Measurements from ENCODE around the gene CNOT11. TPM values are rescaled to one million over a fixed set of nuclear protein-coding genes. Genes with fewer than 3 reads are reported as not detected.

The CNOT11 gene
- total RNA-seq, 2 donors from 2014 or later, result 27.8 to 34.2 TPM

- H3K4me3 ChIP-seq, result peak overlapping the region; percentile 92
- no peaks in the 10 kb centered on the region for H3K27me3 ChIP-seq (replicated peaks; ENCODE audit: insufficient read depth)
- ATAC-seq (ENCODE audit: insufficient number of reproducible peaks, low FRiP score, low read depth) (no peak), DNase-seq (ENCODE audit: low spot score) (no peak)
- H3K27ac ChIP-seq, result peak overlapping the region; percentile 23 to 80
- H3K9me3 ChIP-seq, result no peaks in the 10 kb centered on the region
- peaks cover 30 to 42% of the 10 kb centered on the region in 2 donors for H3K4me1 ChIP-seq (ENCODE audit: control insufficient read depth in 1 of 2, low read depth in 2 of 2)
- no peak for TF ChIP-seq CTCF (IDR thresholded peaks at IDR 0.05)
- no peaks in the 10 kb centered on the region for H3K36me3 ChIP-seq
Measured at GRCh38 chr2:101306410-101306809, 53.7 kb downstream of the CNOT11 start.

DNA sequence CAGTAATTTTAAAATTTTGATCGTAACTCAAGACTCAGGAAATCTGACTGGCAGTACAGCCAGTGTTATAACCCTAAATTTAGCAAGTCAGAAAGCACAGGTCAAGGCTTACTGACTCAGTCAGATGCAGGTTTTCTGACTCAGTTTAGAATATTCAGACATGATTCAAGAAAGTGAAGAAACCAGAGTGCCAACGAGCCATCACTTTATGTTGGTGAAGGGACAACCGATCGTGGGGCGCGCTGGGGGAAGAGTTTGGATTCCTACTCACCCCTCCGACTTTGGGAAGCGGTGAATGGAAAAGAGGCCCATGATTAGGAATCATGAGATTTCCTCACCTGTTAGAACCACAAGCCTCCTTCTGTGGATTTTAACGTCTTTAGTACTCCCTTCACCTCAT, 54.8 kb downstream of the CNOT11 start:
- TF ChIP-seq CTCF (IDR thresholded peaks at IDR 0.05), result no peak

DNA sequence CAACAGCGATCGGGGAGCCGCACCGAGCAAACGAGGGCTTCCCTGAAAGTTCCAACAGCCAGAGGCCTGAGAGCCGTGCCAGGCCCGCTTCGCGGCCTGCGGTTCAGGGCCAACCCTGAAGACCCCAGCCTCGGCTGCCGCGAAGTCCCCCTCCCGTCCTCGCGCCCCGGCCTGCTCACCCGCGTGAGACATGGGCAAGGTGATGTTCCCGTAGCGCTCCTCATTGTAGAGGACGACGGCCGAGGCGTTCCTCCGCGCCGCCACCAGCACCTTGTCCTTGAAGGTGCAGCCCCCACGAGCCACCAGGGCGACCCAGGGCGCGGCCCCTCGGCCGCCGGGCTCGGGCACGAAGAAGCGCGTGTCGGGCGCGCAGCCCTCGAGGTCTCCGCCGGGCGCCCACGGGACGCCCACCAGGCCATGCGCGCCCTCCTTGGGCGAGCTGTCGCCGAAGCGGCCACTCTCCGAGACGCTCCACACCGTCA, 55.3 kb downstream of the CNOT11 start:
- Histone ChIP-seq H3K36me3 (no peaks in the 10 kb centered on the region), H3K9me3 (no peaks in the 10 kb centered on the region), H3K4me3 (peak overlapping the region; percentile 92), H3K27me3 (replicated peaks; ENCODE audit: insufficient read depth) (no peaks in the 10 kb centered on the region), H3K4me1 (ENCODE audit: control insufficient read depth in 1 of 2, low read depth in 2 of 2) (peaks cover 22 to 37% of the 10 kb centered on the region in 2 donors), H3K27ac (peak overlapping the region; percentile 80 to 85)
- DNase-seq (ENCODE audit: low spot score), result no peak
- no peak for TF ChIP-seq CTCF (IDR thresholded peaks at IDR 0.05)
- ATAC-seq (ENCODE audit: insufficient number of reproducible peaks, low FRiP score, low read depth), result no peak

More for the DNA sequence above, 54.8 kb downstream of the CNOT11 start:
- no peaks in the 10 kb centered on the region for H3K36me3 ChIP-seq
- DNase-seq (ENCODE audit: low spot score) (no peak), ATAC-seq (ENCODE audit: insufficient number of reproducible peaks, low FRiP score, low read depth) (no peak)
- no peaks in the 10 kb centered on the region for H3K9me3 ChIP-seq
- H3K4me1 ChIP-seq (ENCODE audit: control insufficient read depth in 1 of 2, low read depth in 2 of 2), result peaks cover 23 to 37% of the 10 kb centered on the region in 2 donors
- no peaks in the 10 kb centered on the region for H3K27me3 ChIP-seq (replicated peaks; ENCODE audit: insufficient read depth)
- H3K4me3 ChIP-seq, result peak overlapping the region; percentile 92
- H3K27ac ChIP-seq, result peak overlapping the region; percentile 80 to 85

- no peaks in the 10 kb centered on the region for H3K36me3 ChIP-seq
- peak within 1 kb of the TSS; percentile 92 for H3K4me3 ChIP-seq
- H3K9me3 ChIP-seq, result no peaks in the 10 kb centered on the region
- peak; percentile 46 for DNase-seq (ENCODE audit: low spot score)
- peak; percentile 84 for ATAC-seq (ENCODE audit: insufficient number of reproducible peaks, low FRiP score, low read depth)
- peak within 1 kb of the TSS; percentile 80 to 85 for H3K27ac ChIP-seq
- peaks cover 18 to 36% of the 10 kb centered on the region in 2 donors for H3K4me1 ChIP-seq (ENCODE audit: control insufficient read depth in 1 of 2, low read depth in 2 of 2)
- no peak for TF ChIP-seq CTCF (IDR thresholded peaks at IDR 0.05)
- no peaks in the 10 kb centered on the region for H3K27me3 ChIP-seq (replicated peaks; ENCODE audit: insufficient read depth)
Measured at GRCh38 chr2:101308432-101309210, 55.9 kb downstream of the CNOT11 start, which contains the start of gene RNF149. RNF149 (minus strand) TSS chr2:101308701; CDS start chr2:101308588, 113 bp downstream.

- no peaks in the 10 kb centered on the region for H3K36me3 ChIP-seq
- H3K4me1 ChIP-seq (ENCODE audit: control insufficient read depth in 1 of 2, low read depth in 2 of 2), result peaks cover 5 to 19% of the 10 kb centered on the region in 2 donors
- no peaks in the 10 kb centered on the region for H3K9me3 ChIP-seq
- DNase-seq (ENCODE audit: low spot score) (no peak), ATAC-seq (ENCODE audit: insufficient number of reproducible peaks, low FRiP score, low read depth) (no peak)
- H3K4me3 ChIP-seq, result no peak overlapping the region
- no peak overlapping the region for H3K27ac ChIP-seq
- H3K27me3 ChIP-seq (replicated peaks; ENCODE audit: insufficient read depth), result no peaks in the 10 kb centered on the region
- TF ChIP-seq CTCF (IDR thresholded peaks at IDR 0.05), result no peak
Measured at GRCh38 chr2:101310090-101310833, 57.6 kb downstream of the CNOT11 start.
